Osteoblast (primary cell): Measurements from ENCODE around the gene CEACAM21. TPM values are rescaled to one million over a fixed set of nuclear protein-coding genes. Genes with fewer than 3 reads are reported as not detected.

Experiments
- DNase-seq: peaks from one replicate; pipeline ENCODE4 v3.0.0; 2011; ENCODE audit warnings: low spot score, mixed read lengths; ENCODE audit not compliant: insufficient read length; ENCODE audit errors: missing footprints
- H2AFZ ChIP-seq: 2 replicates; pipeline ENCODE4 v1.6.0; 2011; ENCODE audit warnings: mild to moderate bottlenecking, low read length
- H3K27ac ChIP-seq: 2 replicates; pipeline ENCODE4 v1.5.1; 2011; ENCODE audit warnings: mild to moderate bottlenecking, low read depth, low read length, moderate library complexity
- H3K27me3 ChIP-seq: 2 replicates; pipeline ENCODE4 v1.6.0; 2012; ENCODE audit warnings: mild to moderate bottlenecking, control low read depth, inconsistent platforms, low read length, moderate library complexity; ENCODE audit not compliant: insufficient read depth
- H3K36me3 ChIP-seq: 2 replicates; pipeline ENCODE4 v1.5.1; 2011; ENCODE audit warnings: mild to moderate bottlenecking, low read length, control low read depth, moderate library complexity; ENCODE audit not compliant: insufficient read depth
- H3K4me1 ChIP-seq: 2 replicates; pipeline ENCODE4 v1.5.1; 2011; ENCODE audit warnings: mild to moderate bottlenecking, low read length, control low read depth, moderate library complexity; ENCODE audit not compliant: insufficient read depth
- H3K4me2 ChIP-seq: 2 replicates; pipeline ENCODE4 v1.6.0; 2011; ENCODE audit warnings: mild to moderate bottlenecking, low read length; ENCODE audit not compliant: insufficient read depth
- H3K4me3 ChIP-seq: fragments of 200-600 bp; sonication (generic); 3 replicates; pipeline ENCODE4 v1.5.1; 2012; ENCODE audit warnings: mild to moderate bottlenecking, low read length, inconsistent platforms; ENCODE audit not compliant: insufficient read depth
- H3K79me2 ChIP-seq: 2 replicates; pipeline ENCODE4 v1.6.0; 2012; ENCODE audit warnings: mild to moderate bottlenecking, low read length, control low read depth, inconsistent platforms; ENCODE audit not compliant: insufficient read depth
- H3K9me3 ChIP-seq: 2 replicates; pipeline ENCODE4 v1.5.1; 2011; ENCODE audit warnings: low read depth, low read length, control low read depth
- H4K20me1 ChIP-seq: 2 replicates; pipeline ENCODE4 v1.6.0; 2012; ENCODE audit warnings: mild to moderate bottlenecking, low read length, control low read depth; ENCODE audit not compliant: insufficient read depth
- CTCF ChIP-seq: IDR thresholded peaks from 2 replicates; pipeline ENCODE4 v1.5.1; 2011; ENCODE audit warnings: mild to moderate bottlenecking, low read depth, low read length, moderate library complexity; ENCODE audit errors: extremely low read depth
- total RNA-seq: library from RNA; depleted of rRNA; stranded (reverse); fragments of >200 nt; gene quantifications from 2 replicates; pipeline ENCODE4 v1.2.3, GENCODE V29; 2012

CEACAM21 gene
- total RNA-seq, 1 donor, result not detected

GRCh38 chr19:41533671-41534215 lies 42.2 kb upstream of the CEACAM21 start:
- H3K9me3 ChIP-seq, result no peaks in the 10 kb centered on the region
- no peaks in the 10 kb centered on the region for H4K20me1 ChIP-seq
- H3K4me3 ChIP-seq, result no peak overlapping the region
- H3K4me1 ChIP-seq, result peaks cover 4% of the 10 kb centered on the region
- H3K36me3 ChIP-seq, result no peaks in the 10 kb centered on the region
- H3K4me2 ChIP-seq, result no peak overlapping the region
- peak; percentile 30 for DNase-seq
- no peaks in the 10 kb centered on the region for H3K79me2 ChIP-seq
- no peak overlapping the region for H2AFZ ChIP-seq
- no peak overlapping the region for H3K27ac ChIP-seq
- peaks cover 12% of the 10 kb centered on the region for H3K27me3 ChIP-seq
- TF ChIP-seq CTCF, result no peak

- no peak for TF ChIP-seq CTCF
- Histone ChIP-seq H3K4me1 (peaks cover 4% of the 10 kb centered on the region), H3K4me3 (no peak overlapping the region), H3K79me2 (no peaks in the 10 kb centered on the region), H3K9me3 (no peaks in the 10 kb centered on the region), H3K27me3 (peaks cover 15% of the 10 kb centered on the region), H2AFZ (no peak overlapping the region), H3K36me3 (no peaks in the 10 kb centered on the region), H4K20me1 (no peaks in the 10 kb centered on the region), H3K27ac (no peak overlapping the region), H3K4me2 (no peak overlapping the region)
- DNase-seq, result no peak
Measured at GRCh38 chr19:41535029-41535622, 40.8 kb upstream of the CEACAM21 start.

DNA sequence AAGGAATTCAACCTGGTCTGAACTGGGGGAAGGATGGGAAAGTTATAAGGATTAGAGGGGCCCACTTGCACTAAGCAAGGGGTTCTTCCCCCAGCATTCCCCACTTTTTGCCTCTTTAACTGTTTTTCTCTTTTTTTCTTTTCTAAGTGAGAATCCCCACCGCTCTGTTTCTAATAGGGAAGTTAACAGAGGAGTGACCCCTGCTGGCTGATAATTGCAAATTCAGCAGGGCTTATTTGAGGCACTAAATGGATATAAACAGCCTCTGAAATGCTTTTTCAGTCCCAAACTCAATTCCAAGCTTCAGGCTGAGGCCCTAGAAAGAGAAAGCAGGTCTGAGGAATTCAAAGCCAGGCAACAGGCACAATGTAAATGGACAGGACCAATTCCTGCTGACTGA lies 38.2 kb upstream of the CEACAM21 start:
- H4K20me1 ChIP-seq, result no peaks in the 10 kb centered on the region
- no peaks in the 10 kb centered on the region for H3K79me2 ChIP-seq
- H3K4me1 ChIP-seq, result no peaks in the 10 kb centered on the region
- H2AFZ ChIP-seq, result no peak overlapping the region
- H3K9me3 ChIP-seq, result no peaks in the 10 kb centered on the region
- H3K4me3 ChIP-seq, result no peak overlapping the region
- H3K27me3 ChIP-seq, result peaks cover 8% of the 10 kb centered on the region
- H3K27ac ChIP-seq, result no peak overlapping the region
- no peak overlapping the region for H3K4me2 ChIP-seq
- DNase-seq, result peak; percentile 49
- peak; percentile 58 for TF ChIP-seq CTCF
- no peaks in the 10 kb centered on the region for H3K36me3 ChIP-seq

DNA sequence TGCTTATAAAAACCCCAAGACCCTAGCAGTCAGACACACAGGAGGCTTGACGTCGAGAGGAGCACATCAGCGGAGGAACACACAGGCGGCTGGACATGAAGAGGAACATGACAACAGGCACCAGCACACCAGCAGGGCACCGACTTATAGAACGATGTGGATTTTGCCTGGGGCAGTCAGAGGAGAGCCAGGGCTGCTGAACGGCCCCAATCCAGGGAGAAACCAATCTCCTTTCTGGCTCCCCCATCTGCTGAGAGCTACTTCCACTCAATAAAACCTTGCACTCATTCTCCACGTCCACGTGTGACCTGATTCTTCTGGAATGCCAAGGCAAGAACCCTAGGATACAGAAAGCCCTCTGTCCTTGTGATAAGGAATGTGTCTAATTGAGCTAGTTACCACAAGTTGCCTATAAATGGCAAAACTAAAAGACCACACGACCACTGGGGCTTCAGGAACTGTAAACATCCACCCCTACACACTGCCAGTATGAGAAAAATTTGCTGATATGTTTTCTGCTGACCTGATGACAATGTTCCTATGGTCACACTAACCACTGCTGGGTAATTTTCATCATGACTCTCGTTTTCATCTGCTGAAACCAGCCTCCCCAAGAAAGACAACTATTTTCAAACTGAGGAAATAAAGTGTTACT lies 35.8 kb upstream of the CEACAM21 start:
- DNase-seq, result no peak
- no peak overlapping the region for H3K4me3 ChIP-seq
- no peaks in the 10 kb centered on the region for H3K4me1 ChIP-seq
- no peak overlapping the region for H3K27ac ChIP-seq
- no peaks in the 10 kb centered on the region for H3K36me3 ChIP-seq
- no peak overlapping the region for H2AFZ ChIP-seq
- no peak for TF ChIP-seq CTCF
- H4K20me1 ChIP-seq, result no peaks in the 10 kb centered on the region
- H3K4me2 ChIP-seq, result no peak overlapping the region
- peaks cover 8% of the 10 kb centered on the region for H3K27me3 ChIP-seq
- H3K79me2 ChIP-seq, result no peaks in the 10 kb centered on the region
- no peaks in the 10 kb centered on the region for H3K9me3 ChIP-seq
